Fibroblast of mammary gland (primary cell): ENCODE measurements around the gene TPCN2.

Source experiments
- DNase-seq: peaks from one replicate; pipeline ENCODE4 v3.0.0-alpha.2; 2010; ENCODE audit warnings: low read depth
- H3K4me3 ChIP-seq: 2 replicates; pipeline ENCODE4 v1.5.1; 2011; ENCODE audit warnings: low read depth, mild to moderate bottlenecking, low read length, moderate library complexity; ENCODE audit not compliant: control insufficient read depth
- TF ChIP-seq, protein P1 (sequence below): conservative IDR thresholded peaks from 2 replicates; pipeline ENCODE4 v1.5.1; 2011; ENCODE audit warnings: low read depth, low read length, inconsistent platforms; ENCODE audit not compliant: control insufficient read depth, insufficient read depth

TPCN2 gene

GRCh38 chr11:69165775-69166174, 117.0 kb downstream of the TPCN2 start:
- no peak for DNase-seq
- TF ChIP-seq, protein P1, sequence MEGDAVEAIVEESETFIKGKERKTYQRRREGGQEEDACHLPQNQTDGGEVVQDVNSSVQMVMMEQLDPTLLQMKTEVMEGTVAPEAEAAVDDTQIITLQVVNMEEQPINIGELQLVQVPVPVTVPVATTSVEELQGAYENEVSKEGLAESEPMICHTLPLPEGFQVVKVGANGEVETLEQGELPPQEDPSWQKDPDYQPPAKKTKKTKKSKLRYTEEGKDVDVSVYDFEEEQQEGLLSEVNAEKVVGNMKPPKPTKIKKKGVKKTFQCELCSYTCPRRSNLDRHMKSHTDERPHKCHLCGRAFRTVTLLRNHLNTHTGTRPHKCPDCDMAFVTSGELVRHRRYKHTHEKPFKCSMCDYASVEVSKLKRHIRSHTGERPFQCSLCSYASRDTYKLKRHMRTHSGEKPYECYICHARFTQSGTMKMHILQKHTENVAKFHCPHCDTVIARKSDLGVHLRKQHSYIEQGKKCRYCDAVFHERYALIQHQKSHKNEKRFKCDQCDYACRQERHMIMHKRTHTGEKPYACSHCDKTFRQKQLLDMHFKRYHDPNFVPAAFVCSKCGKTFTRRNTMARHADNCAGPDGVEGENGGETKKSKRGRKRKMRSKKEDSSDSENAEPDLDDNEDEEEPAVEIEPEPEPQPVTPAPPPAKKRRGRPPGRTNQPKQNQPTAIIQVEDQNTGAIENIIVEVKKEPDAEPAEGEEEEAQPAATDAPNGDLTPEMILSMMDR, result no peak
- H3K4me3 ChIP-seq, result no peak overlapping the region

- TF ChIP-seq, protein P1, result peak; percentile 21
- H3K4me3 ChIP-seq, result no peak overlapping the region
- peak; percentile 75 for DNase-seq
Observed at GRCh38 chr11:69166218-69167115, 117.7 kb downstream of the TPCN2 start.

- TF ChIP-seq, protein P1, result no peak
- DNase-seq, result no peak
- H3K4me3 ChIP-seq, result no peak overlapping the region
Observed at GRCh38 chr11:69167130-69167915, 118.6 kb downstream of the TPCN2 start.

DNA sequence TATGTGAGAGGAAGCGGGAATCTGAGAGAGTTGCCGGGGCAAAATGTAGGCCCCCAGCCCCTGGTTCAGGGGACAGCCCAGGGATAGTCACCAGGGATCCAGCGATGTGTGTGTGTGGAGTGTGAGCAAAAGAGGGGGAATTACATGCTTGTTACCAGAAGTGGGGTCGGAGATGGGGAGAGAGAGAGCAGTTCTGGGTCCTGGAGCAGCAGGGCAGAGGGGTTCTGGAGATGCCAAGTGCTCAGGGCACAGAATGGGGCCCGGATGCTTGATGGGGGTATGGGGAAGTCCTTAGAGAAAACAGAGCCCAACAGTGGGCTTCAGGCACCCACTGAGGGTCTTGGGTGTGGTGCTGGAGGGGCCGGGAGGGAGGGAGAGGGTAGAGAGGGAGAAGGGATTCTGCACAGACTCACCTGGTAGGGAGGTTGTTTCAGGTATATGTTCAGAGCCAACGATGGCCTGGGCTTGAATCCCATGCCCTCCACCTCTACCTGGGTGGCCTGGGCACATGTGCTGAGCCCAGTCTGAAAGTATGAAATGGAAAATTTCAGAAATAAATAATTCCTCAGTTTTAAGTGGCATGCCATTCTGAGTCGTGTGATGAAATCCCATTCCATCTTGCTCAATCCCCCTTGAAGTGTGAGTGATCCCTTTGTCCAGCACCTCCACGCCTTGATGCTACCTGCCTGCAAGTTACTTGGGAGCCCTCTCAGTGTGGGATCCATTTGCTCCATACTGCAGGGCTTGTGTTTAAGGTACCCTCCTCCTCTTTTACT, 119.4 kb downstream of the TPCN2 start:
- H3K4me3 ChIP-seq, result no peak overlapping the region
- DNase-seq, result peak; percentile 6
- TF ChIP-seq, protein P1, result no peak

GRCh38 chr11:69169479-69169878, 120.7 kb downstream of the TPCN2 start:
- no peak overlapping the region for H3K4me3 ChIP-seq
- TF ChIP-seq, protein P1, result no peak
- DNase-seq, result no peak

DNA sequence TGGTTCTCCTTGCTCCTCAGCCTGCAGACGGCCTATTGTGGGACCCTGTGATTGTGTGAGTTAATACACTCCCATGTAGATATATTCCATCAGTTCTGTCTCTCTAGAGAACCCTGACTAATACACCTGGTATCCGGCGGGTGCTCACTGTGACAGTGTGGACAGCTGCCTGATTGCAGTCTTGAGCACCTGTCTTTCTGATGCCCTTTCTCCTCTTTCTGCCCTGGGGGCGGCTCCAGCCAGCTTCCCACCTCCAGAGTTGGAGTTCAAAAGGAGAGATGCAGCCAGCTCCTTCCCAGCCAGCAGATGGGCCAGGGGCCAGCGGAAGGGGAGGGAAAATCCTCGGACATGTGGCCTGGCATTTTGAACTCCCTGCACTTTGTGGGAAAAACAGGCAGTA, 122.0 kb downstream of the TPCN2 start:
- DNase-seq, result no peak
- TF ChIP-seq, protein P1, result no peak

More for the DNA sequence above, 122.0 kb downstream of the TPCN2 start:
- H3K4me3 ChIP-seq, result no peak overlapping the region
